H1 (cell line): Measurements from ENCODE around the gene APH1B.

ENCODE experiments used
- CHD7 ChIP-seq: fragments of 300-600 bp; sonication (generic); IDR thresholded peaks from 2 replicates; pipeline ENCODE4 v1.7.1; 2012; ENCODE audit warnings: low read length, moderate library complexity, mild to moderate bottlenecking, inconsistent platforms; ENCODE audit not compliant: insufficient replicate concordance
- EP300 ChIP-seq, 2 experiments: IDR thresholded peaks; 1 replicate in 1 of 2; 2 replicates in 1 of 2; pipeline ENCODE4 v1.6.1; 2011 to 2012; ENCODE audit warnings: low read depth in 2 of 2, low read length in 2 of 2, mild to moderate bottlenecking in 2 of 2, borderline replicate concordance in 1 of 2, inconsistent platforms in 1 of 2, moderate library complexity in 1 of 2
- EZH2 ChIP-seq: fragments of 200-600 bp; sonication (generic); IDR thresholded peaks from 2 replicates; pipeline ENCODE4 v1.7.1; 2012; ENCODE audit warnings: low read depth, mild to moderate bottlenecking, moderate library complexity, low read length, inconsistent platforms; ENCODE audit not compliant: severe bottlenecking
- JUN ChIP-seq: IDR thresholded peaks from 2 replicates; pipeline ENCODE4 v1.6.1; 2011; ENCODE audit warnings: low read depth, mild to moderate bottlenecking, improper control_type of control experiment, low read length
- JUND ChIP-seq: IDR thresholded peaks from 2 replicates; pipeline ENCODE4 v1.6.1; 2011; ENCODE audit warnings: mild to moderate bottlenecking, improper control_type of control experiment, low read length
- POLR2A ChIP-seq, 2 experiments: IDR thresholded peaks; 1 replicate in 1 of 2; 2 replicates in 1 of 2; pipeline ENCODE4 v1.6.1; 2011; ENCODE audit warnings: low read depth in 2 of 2, low read length in 2 of 2, mild to moderate bottlenecking in 2 of 2; ENCODE audit errors: control extremely low read depth in 1 of 2
- POLR2AphosphoS5 ChIP-seq: IDR thresholded peaks from 2 replicates; pipeline ENCODE4 v1.6.1; 2011; ENCODE audit warnings: low read depth, low read length
- RXRA ChIP-seq: IDR thresholded peaks from 2 replicates; pipeline ENCODE4 v1.6.1; 2011; ENCODE audit warnings: low read depth, mild to moderate bottlenecking, low read length, moderate library complexity; ENCODE audit not compliant: insufficient read depth
- SP1 ChIP-seq: IDR thresholded peaks from 2 replicates; pipeline ENCODE4 v1.6.1; 2011; ENCODE audit warnings: low read depth, low read length
- SRF ChIP-seq: IDR thresholded peaks from 2 replicates; pipeline ENCODE4 v1.6.1; 2011; ENCODE audit warnings: mild to moderate bottlenecking, low read depth, low read length, moderate library complexity
- TBP ChIP-seq: IDR thresholded peaks from 2 replicates; pipeline ENCODE4 v1.6.1; 2011; ENCODE audit warnings: low read depth, low read length, improper control_type of control experiment
- TF ChIP-seq, protein P1 (sequence below), 3 experiments: IDR thresholded peaks; 1 replicate in 2 of 3; 2 replicates in 1 of 3; pipeline versions ENCODE4 v1.5.1 to v1.6.1; 2011; ENCODE audit warnings: low read length in 3 of 3, mild to moderate bottlenecking in 3 of 3, inconsistent platforms in 2 of 3, low read depth in 1 of 3, moderate library complexity in 1 of 3; ENCODE audit not compliant: insufficient read depth in 1 of 3; ENCODE audit errors: control extremely low read depth in 1 of 3
- TF ChIP-seq, protein P2 (sequence below): IDR thresholded peaks from 2 replicates; pipeline ENCODE4 v1.6.1; 2012; ENCODE audit warnings: low read length, inconsistent platforms

GRCh38 chr15:63321462-63321861, 44.1 kb downstream of the APH1B start:
- TF ChIP-seq SP1 (no peak), EP300 (IDR thresholded peaks at IDR 0.05; ENCODE audit: borderline replicate concordance in 1 of 2, low read depth in 2 of 2, low read length in 2 of 2) (no peak), POLR2AphosphoS5 (no peak), JUN (no peak), SRF (no peak), JUND (no peak), RXRA (no peak), EZH2 (no peak), CHD7 (no peak), TBP (no peak), POLR2A (IDR thresholded peaks at IDR 0.05; ENCODE audit: control extremely low read depth in 1 of 2, low read depth in 2 of 2, low read length in 2 of 2) (no peak)
- TF ChIP-seq, protein P1, sequence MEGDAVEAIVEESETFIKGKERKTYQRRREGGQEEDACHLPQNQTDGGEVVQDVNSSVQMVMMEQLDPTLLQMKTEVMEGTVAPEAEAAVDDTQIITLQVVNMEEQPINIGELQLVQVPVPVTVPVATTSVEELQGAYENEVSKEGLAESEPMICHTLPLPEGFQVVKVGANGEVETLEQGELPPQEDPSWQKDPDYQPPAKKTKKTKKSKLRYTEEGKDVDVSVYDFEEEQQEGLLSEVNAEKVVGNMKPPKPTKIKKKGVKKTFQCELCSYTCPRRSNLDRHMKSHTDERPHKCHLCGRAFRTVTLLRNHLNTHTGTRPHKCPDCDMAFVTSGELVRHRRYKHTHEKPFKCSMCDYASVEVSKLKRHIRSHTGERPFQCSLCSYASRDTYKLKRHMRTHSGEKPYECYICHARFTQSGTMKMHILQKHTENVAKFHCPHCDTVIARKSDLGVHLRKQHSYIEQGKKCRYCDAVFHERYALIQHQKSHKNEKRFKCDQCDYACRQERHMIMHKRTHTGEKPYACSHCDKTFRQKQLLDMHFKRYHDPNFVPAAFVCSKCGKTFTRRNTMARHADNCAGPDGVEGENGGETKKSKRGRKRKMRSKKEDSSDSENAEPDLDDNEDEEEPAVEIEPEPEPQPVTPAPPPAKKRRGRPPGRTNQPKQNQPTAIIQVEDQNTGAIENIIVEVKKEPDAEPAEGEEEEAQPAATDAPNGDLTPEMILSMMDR (IDR thresholded peaks at IDR 0.05; ENCODE audit: control extremely low read depth in 1 of 3, insufficient read depth in 1 of 3, low read depth in 1 of 3, low read length in 3 of 3) = no peak
- TF ChIP-seq, protein P2, sequence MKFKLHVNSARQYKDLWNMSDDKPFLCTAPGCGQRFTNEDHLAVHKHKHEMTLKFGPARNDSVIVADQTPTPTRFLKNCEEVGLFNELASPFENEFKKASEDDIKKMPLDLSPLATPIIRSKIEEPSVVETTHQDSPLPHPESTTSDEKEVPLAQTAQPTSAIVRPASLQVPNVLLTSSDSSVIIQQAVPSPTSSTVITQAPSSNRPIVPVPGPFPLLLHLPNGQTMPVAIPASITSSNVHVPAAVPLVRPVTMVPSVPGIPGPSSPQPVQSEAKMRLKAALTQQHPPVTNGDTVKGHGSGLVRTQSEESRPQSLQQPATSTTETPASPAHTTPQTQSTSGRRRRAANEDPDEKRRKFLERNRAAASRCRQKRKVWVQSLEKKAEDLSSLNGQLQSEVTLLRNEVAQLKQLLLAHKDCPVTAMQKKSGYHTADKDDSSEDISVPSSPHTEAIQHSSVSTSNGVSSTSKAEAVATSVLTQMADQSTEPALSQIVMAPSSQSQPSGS = no peak
